K562 (cell line): ENCODE measurements around the gene EPB41L2. TPM values are rescaled to one million over a fixed set of nuclear protein-coding genes. Genes with fewer than 3 reads are reported as not detected.

Experiments used
- CTCF ChIP-seq, 3 experiments: IDR thresholded peaks in 2 of 3; conservative IDR thresholded peaks in 1 of 3; 2 replicates each; pipeline ENCODE4 v1.5.1; 2011 to 2012; ENCODE audit warnings: low read length in 3 of 3, mild to moderate bottlenecking in 3 of 3, control low read depth in 2 of 3, improper control_type of control experiment in 1 of 3, inconsistent platforms in 1 of 3, low read depth in 1 of 3, mixed read lengths in 1 of 3, moderate library complexity in 1 of 3; ENCODE audit not compliant: insufficient read depth in 2 of 3
- CTCFL ChIP-seq: IDR thresholded peaks from 2 replicates; pipeline ENCODE4 v1.6.1; 2011; ENCODE audit warnings: borderline replicate concordance, low read depth, mild to moderate bottlenecking, moderate library complexity, low read length; ENCODE audit not compliant: insufficient read depth, poor library complexity, severe bottlenecking
- DPF2 ChIP-seq: fragments of 450-650 bp; IDR thresholded peaks from 2 replicates; pipeline ENCODE4 v1.6.1; 2016
- GABPA ChIP-seq: fragments of 200-800 bp; sonication (Bioruptor generic); conservative IDR thresholded peaks from 2 replicates; pipeline ENCODE4 v1.6.1; 2016; ENCODE audit warnings: low read depth, missing genetic modification characterization, missing compliant biosample characterization
- HMGN3 ChIP-seq: IDR thresholded peaks from 2 replicates; pipeline ENCODE4 v1.6.1; 2011; ENCODE audit warnings: borderline replicate concordance, low read depth, mild to moderate bottlenecking, mixed read lengths, low read length; ENCODE audit not compliant: insufficient read length; ENCODE audit errors: extremely low read depth
- HNRNPLL ChIP-seq: fragments of 200-400 bp; formaldehyde crosslinking; IDR thresholded peaks from 2 replicates; pipeline ENCODE4 v1.6.1; 2017; ENCODE audit warnings: low read length, low read depth, mild to moderate bottlenecking; ENCODE audit not compliant: poor library complexity, severe bottlenecking
- MLX ChIP-seq, 2 experiments: fragments of 450-650 bp in 1 of 2; sonication (generic) in 1 of 2; formaldehyde crosslinking; conservative IDR thresholded peaks; 2 replicates each; pipeline versions ENCODE4 v1.4.0 to v1.8.1; 2020 to 2022; ENCODE audit warnings: mild to moderate bottlenecking in 1 of 2, missing genetic modification reagents in 1 of 2
- PYGO2 ChIP-seq: fragments of 450-650 bp; IDR thresholded peaks from 2 replicates; pipeline ENCODE4 v1.6.1; 2016; ENCODE audit warnings: mild to moderate bottlenecking, missing genetic modification characterization, moderate library complexity, missing compliant biosample characterization
- ZBTB12 ChIP-seq: fragments of 250-450 bp; sonication (Bioruptor Pico); IDR thresholded peaks from 2 replicates; pipeline ENCODE4 v1.4.0; 2020
- ZNF23 ChIP-seq: fragments of 250-450 bp; sonication (Bioruptor Pico); IDR thresholded peaks from 2 replicates; pipeline ENCODE4 v1.4.0; 2020; ENCODE audit warnings: mild to moderate bottlenecking
- ZNF282 ChIP-seq: sonication (generic); formaldehyde crosslinking; IDR thresholded peaks from 2 replicates; pipeline ENCODE4 v1.8.1; 2023; ENCODE audit warnings: missing genetic modification reagents
- ZNF449 ChIP-seq: fragments of 250-450 bp; sonication (Bioruptor Pico); IDR thresholded peaks from 2 replicates; pipeline ENCODE4 v1.8.0; 2022; ENCODE audit warnings: moderate library complexity, mild to moderate bottlenecking, inconsistent platforms
- polyA plus RNA-seq, 8 experiments: library from polyadenylated mRNA; depleted of rRNA in 4 of 8; stranded (reverse) in 5 of 8; unstranded in 3 of 8; fragments of >200 nt; fragmentation: Nextera tagmentation in 2 of 8; fragmentation: Illumina TruSeq in 1 of 8; extraction: Ambion mirVana in 2 of 8; extraction: Trizol in 1 of 8; gene quantifications; 2 replicates each; pipeline versions ENCODE4 v1.2.1 to v1.2.3, GENCODE V29; 2011 to 2014; ENCODE audit warnings: inconsistent platforms in 1 of 8, missing spikeins in 1 of 8
- total RNA-seq, 7 experiments: library from RNA; depleted of rRNA in 6 of 7; stranded (reverse); fragments of >200 nt in 6 of 7; fragmentation: Illumina TruSeq in 2 of 7; extraction: Trizol in 2 of 7; gene quantifications; 2 replicates each; pipeline versions ENCODE4 v1.2.1 to v1.2.3, GENCODE V29; 2011 to 2021; ENCODE audit warnings: low replicate concordance in 1 of 7
- TF ChIP-seq, protein P1 (sequence below): fragments of 250-450 bp; sonication (Bioruptor Pico); IDR thresholded peaks from 2 replicates; pipeline ENCODE4 v1.8.0; 2022; ENCODE audit warnings: inconsistent platforms
- TF ChIP-seq, protein P2 (sequence below): fragments of 450-650 bp; IDR thresholded peaks from 2 replicates; pipeline ENCODE4 v1.6.1; 2018; ENCODE audit warnings: mild to moderate bottlenecking, low read depth; ENCODE audit not compliant: partially characterized antibody

The EPB41L2 gene
- total and polyA plus RNA-seq, 9 of the 15 experiments (the other 6 are each of a cell fraction or from before 2014, with no cell fraction given): 5.1 to 53.6 (median 25.0) TPM

- TF ChIP-seq ZNF449 (CRISPR knock-in tag): no peak
- no peak for TF ChIP-seq MLX (CRISPR knock-in tag; conservative IDR thresholded peaks at IDR 0.05)
- no peak for TF ChIP-seq ZBTB12
- TF ChIP-seq HMGN3: peak; percentile 35
- TF ChIP-seq CTCFL: peak; percentile 26
- TF ChIP-seq CTCF (IDR thresholded peaks at IDR 0.05 in 2 of 3, conservative IDR thresholded peaks at IDR 0.05 in 1 of 3; ENCODE audit: insufficient read depth in 2 of 3, low read depth in 1 of 3, low read length in 3 of 3): 0 out of 6 replicates have a peak, but pooled peaks of 2 of the 3 experiments have one; percentile 5 to 31
- no peak for TF ChIP-seq PYGO2 (tag)
- no peak for TF ChIP-seq ZNF23 (CRISPR knock-in tag)
- TF ChIP-seq, protein P1, sequence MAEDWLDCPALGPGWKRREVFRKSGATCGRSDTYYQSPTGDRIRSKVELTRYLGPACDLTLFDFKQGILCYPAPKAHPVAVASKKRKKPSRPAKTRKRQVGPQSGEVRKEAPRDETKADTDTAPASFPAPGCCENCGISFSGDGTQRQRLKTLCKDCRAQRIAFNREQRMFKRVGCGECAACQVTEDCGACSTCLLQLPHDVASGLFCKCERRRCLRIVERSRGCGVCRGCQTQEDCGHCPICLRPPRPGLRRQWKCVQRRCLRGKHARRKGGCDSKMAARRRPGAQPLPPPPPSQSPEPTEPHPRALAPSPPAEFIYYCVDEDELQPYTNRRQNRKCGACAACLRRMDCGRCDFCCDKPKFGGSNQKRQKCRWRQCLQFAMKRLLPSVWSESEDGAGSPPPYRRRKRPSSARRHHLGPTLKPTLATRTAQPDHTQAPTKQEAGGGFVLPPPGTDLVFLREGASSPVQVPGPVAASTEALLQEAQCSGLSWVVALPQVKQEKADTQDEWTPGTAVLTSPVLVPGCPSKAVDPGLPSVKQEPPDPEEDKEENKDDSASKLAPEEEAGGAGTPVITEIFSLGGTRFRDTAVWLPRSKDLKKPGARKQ: no peak
- no peak for TF ChIP-seq HNRNPLL
- TF ChIP-seq, protein P2, sequence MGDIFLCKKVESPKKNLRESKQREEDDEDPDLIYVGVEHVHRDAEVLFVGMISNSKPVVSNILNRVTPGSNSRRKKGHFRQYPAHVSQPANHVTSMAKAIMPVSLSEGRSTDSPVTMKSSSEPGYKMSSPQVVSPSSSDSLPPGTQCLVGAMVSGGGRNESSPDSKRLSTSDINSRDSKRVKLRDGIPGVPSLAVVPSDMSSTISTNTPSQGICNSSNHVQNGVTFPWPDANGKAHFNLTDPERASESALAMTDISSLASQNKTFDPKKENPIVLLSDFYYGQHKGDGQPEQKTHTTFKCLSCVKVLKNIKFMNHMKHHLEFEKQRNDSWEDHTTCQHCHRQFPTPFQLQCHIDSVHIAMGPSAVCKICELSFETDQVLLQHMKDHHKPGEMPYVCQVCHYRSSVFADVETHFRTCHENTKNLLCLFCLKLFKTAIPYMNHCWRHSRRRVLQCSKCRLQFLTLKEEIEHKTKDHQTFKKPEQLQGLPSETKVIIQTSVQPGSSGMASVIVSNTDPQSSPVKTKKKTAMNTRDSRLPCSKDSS: no peak
- TF ChIP-seq ZNF282 (CRISPR knock-in tag): no peak
- TF ChIP-seq DPF2: no peak
- TF ChIP-seq GABPA: peak; percentile 80
Observed at GRCh38 chr6:131063028-131063763, at the start of gene EPB41L2 (continued).
